GM12865 (cell line): ENCODE measurements around the gene RALGAPB.
A peak's percentile ranks its signal among the peaks of the same experiment; 100 is the strongest.

ENCODE experiments used
- DNase-seq: peaks from one replicate; pipeline ENCODE4 v3.0.0; 2010; ENCODE audit warnings: low read depth
- H3K4me3 ChIP-seq: 2 replicates; pipeline ENCODE4 v1.5.1; 2011; ENCODE audit warnings: mild to moderate bottlenecking, low read depth, low read length, control low read depth
- TF ChIP-seq, protein P1 (sequence below): IDR thresholded peaks from 2 replicates; pipeline ENCODE4 v1.5.1; 2011; ENCODE audit warnings: low read length, control low read depth, low read depth, inconsistent platforms; ENCODE audit not compliant: insufficient read depth; ENCODE audit errors: missing control alignments

RALGAPB gene

DNA sequence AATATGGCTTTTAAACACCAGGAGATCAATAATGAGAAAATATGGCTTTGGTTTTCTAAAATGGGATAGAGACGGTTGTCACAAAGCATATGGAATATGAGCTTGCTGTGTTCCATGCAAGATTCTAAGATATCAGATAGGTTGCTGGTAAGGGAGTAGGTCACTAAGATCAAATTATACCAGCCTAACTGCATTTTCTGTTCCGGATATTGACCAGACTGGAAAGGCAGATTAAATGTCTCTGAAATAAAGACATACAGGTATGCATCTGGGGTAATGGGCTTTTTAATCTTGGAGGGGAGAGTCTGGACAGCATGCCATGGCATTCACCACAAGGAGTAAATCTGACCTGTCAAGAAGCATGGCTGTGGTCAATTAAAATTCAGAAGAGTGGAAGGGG lies 73.1 kb downstream of the RALGAPB start:
- DNase-seq: no peak
- TF ChIP-seq, protein P1, sequence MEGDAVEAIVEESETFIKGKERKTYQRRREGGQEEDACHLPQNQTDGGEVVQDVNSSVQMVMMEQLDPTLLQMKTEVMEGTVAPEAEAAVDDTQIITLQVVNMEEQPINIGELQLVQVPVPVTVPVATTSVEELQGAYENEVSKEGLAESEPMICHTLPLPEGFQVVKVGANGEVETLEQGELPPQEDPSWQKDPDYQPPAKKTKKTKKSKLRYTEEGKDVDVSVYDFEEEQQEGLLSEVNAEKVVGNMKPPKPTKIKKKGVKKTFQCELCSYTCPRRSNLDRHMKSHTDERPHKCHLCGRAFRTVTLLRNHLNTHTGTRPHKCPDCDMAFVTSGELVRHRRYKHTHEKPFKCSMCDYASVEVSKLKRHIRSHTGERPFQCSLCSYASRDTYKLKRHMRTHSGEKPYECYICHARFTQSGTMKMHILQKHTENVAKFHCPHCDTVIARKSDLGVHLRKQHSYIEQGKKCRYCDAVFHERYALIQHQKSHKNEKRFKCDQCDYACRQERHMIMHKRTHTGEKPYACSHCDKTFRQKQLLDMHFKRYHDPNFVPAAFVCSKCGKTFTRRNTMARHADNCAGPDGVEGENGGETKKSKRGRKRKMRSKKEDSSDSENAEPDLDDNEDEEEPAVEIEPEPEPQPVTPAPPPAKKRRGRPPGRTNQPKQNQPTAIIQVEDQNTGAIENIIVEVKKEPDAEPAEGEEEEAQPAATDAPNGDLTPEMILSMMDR: no peak
- no peak overlapping the region for H3K4me3 ChIP-seq

DNA sequence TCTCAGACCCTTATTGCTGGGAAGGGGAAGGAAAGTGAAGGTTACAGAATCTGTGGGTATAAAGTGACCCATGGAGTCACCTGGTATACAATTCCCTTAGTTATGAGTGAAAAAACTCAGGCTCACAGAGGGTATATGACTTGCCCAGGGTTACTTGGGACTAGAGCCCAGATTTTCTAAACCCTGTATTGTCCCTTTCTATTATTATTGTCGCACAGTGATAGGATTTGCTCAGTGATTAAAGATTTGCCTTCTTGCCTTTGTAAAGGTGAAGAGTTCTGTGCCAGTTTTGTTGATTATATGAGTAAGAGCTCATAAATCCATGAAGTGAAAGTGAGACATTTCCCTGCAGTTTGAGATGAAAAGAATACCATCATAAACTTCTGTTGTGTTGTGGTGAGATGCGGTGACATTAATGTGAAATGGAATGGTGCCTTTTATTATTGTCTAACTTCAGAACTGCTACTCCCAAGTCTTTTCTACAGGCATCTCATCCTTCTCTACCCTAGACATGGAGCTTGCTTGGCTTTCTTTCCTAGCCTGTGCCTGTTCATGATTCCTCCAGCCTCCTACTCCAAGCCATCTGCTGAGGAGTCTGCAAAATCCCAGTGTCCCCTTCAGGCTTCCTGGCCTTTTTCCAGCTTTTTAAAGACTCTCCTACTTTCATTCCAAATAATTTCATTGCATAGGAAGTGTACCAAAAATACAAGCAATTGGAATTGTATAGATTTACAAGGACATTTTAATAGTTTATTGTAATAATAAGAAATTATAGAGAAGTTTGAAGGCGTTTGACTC lies 74.8 kb downstream of the RALGAPB start:
- DNase-seq: no peak
- H3K4me3 ChIP-seq: no peak overlapping the region
- TF ChIP-seq, protein P1: no peak

DNA sequence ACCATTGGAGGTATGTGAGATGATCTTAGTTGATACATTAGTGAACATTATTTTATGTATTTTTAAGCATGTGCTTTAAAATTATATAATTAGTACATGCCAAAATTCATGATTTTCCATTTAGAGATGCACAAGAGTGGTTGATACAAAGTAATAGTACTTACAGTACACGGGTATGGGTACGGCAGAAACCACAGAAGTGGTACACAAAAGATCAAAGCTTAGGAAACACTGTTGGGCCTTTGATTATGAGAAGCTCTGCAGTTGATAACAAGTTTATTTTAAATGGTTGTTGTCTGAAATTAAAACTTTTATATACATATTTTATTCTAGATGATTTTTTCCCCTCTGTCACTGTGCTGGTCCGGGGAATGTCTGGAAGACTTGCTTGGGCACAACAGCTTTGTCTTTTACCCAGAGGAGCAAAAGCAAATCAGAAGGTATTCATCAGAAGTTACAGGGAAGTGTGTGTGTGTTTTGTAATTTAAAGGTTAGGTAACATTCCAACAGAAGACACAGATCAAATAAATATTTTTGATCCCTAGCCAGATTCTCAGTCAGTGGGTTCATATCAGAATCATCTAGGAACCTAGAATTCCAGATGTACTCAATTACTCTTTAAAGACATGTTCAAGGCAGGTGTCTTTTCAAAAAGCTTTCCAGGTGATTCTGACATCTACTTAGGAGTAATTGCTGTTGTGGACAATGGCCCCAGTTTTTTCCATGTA lies 75.9 kb downstream of the RALGAPB start:
- TF ChIP-seq, protein P1: no peak
- no peak for DNase-seq
- no peak overlapping the region for H3K4me3 ChIP-seq

DNA sequence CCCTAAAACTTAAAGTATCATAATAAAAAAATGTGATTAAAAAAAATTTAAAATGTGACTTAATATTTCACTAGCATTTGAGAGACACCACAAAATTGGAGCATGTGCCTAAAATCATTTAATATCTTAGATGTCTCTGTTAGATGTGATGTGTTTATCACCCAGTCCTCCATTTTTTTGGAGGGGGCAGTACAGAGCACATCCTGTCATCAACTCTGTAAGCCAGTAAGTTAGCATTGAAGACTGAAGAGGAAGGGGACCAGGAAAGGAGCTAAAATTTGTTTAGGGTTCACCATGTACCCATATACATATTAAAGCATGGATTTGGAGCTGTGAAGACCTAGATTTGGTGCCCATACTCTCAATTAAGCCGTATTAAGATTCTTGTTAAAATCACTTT lies 77.6 kb downstream of the RALGAPB start:
- peak; percentile 11 for DNase-seq
- TF ChIP-seq, protein P1: peak; percentile 8
- H3K4me3 ChIP-seq: no peak overlapping the region

DNA sequence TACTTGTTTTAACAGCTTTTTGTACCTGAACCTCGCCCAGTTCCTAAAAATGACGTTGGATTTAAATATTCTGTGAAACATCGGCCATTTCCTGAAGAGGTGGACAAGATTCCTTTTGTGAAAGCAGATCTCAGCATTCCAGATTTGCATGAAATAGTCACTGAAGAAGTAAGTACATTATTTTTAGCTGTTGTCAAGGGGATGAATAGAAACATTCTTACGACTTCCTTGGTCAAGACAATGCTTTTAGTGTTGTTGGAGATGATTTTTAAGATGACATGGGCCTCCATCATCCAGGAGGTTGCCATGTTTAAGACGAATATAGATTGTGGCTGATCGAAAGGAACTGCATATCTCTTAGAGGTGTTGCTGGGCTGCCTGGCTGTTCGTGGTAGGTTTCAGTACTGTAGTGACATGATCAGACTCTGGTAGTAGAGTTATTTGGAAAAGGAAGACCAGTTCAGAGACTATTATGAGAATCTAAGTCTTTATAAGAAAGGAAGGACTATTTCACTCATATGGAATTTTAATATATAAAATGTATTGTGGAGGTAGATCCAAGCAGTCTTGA lies 78.5 kb downstream of the RALGAPB start:
- TF ChIP-seq, protein P1: no peak
- no peak overlapping the region for H3K4me3 ChIP-seq
- no peak for DNase-seq

DNA sequence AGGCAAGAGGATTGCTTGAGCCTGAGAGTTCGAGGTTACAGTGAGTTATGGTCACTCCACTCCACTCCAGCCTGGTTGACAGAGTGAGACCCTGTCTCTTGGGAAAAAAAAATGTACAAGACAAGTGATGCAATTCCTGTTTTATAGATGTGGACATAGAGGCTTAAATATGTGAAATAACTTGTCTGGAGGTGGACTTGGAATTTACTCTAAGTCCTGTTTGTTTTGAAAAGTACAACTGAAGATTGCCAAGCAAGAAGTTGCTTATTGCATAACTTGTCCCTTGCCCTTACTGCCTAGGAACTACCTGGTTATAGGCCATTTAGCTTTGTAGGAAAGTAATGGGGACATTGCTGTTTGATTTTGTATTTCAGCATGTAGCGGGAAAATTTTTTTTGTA lies 82.3 kb downstream of the RALGAPB start:
- no peak overlapping the region for H3K4me3 ChIP-seq
- TF ChIP-seq, protein P1: no peak
- DNase-seq: no peak

DNA sequence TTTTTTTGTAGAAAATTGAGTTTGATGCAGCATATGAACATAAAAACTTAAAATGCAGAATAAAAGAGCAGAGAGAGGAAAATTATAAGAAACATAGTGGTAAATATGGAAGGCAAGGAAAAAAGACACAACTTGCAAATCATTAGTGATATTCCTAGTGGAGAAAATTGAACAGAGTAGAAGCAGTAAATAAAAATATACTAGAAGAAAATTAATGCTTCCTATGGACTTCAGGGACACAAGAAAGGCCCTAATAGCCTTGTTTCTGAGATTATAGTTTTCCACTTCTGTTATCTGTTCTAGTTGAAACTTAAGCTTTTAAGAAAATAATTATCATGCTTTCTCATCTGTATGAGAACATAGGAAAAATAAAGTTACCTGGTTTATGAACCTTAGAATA lies 82.8 kb downstream of the RALGAPB start:
- H3K4me3 ChIP-seq: no peak overlapping the region
- DNase-seq: no peak
- TF ChIP-seq, protein P1: no peak
